Mammary epithelial cell (primary cell): ENCODE results near the gene HTR2B.

ENCODE experiments used
- CTCF ChIP-seq, 2 donors: IDR thresholded peaks in 1 of 2; conservative IDR thresholded peaks in 1 of 2; 2 replicates each; pipeline ENCODE4 v1.5.1; 2011 to 2012; ENCODE audit warnings: inconsistent platforms in 2 of 2, low read length in 2 of 2, mild to moderate bottlenecking in 2 of 2, control low read depth in 1 of 2, low read depth in 1 of 2; ENCODE audit not compliant: insufficient read depth in 1 of 2; ENCODE audit errors: extremely low read depth in 1 of 2
- EZH2 ChIP-seq: IDR thresholded peaks from 2 replicates; pipeline ENCODE4 v1.6.1; 2012; ENCODE audit warnings: low read length, inconsistent platforms, borderline replicate concordance

GRCh38 chr2:231161252-231161839 lies 36.5 kb upstream of the HTR2B start:
- TF ChIP-seq CTCF (conservative IDR thresholded peaks at IDR 0.05 in 1 of 2, IDR thresholded peaks at IDR 0.05 in 1 of 2; ENCODE audit: extremely low read depth in 1 of 2, insufficient read depth in 1 of 2, low read depth in 1 of 2, low read length in 2 of 2) (no peak), EZH2 (no peak)
